ENCODE results near the gene AGBL2.

- TF ChIP-seq POLR2A (IDR thresholded peaks at IDR 0.05) (no peak), CTCF (IDR thresholded peaks at IDR 0.05) (no peak), EP300 (IDR thresholded peaks at IDR 0.05) (no peak)
Observed at GRCh38 chr11:47689480-47689879, 25.7 kb downstream of the AGBL2 start.

All from tibial nerve (tissue), 4 donors.